HG02973 (cell line): ENCODE data around the gene NOTCH3.

Source experiments
- ATAC-seq: cut with Tn5 transposase; IDR thresholded peaks from one replicate; pipeline ENCODE4 v1.9.1; 2021; ENCODE audit warnings: moderate library complexity; ENCODE audit not compliant: unreplicated experiment

NOTCH3 gene

DNA sequence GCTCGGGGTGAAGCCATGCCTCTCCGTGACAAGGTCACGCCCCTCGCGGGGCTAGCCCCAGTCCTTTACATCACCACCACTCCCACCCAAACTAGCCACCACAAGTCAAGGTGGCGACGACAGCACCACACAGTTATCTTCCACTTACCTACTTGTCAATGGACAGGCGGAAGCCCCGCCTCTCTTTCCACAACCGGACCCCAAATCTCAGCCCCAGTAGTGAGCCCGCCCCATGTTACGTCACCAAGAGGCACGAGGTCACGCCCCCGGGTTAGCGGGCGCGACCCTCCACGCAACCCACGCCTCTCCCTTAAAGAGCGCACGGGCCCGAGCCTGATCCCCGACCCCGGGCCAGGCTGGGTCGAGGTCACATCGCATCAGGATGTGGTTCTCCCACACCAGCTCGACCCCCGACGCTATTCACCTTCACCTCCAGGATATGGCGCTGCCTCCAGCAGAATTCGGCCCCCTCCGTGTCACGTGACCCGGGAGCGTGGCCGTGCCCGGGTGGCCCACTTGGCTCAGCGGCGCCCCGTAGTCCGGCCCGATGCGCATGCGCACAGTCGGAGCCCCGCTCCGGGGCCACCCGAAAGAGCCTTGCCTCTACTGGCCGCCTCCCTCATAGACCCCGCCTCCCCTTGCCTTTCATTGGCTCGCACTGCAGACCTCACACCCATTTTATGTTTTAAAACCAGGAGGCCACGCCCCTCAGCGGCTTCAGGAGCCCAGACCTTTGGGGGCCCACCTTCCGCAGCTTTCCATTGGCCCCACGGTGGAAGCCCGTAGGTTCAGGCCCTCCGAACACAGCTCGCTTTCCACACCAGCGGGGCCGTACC lies 75.3 kb downstream of the NOTCH3 start:
- peak; percentile 79 for ATAC-seq

DNA sequence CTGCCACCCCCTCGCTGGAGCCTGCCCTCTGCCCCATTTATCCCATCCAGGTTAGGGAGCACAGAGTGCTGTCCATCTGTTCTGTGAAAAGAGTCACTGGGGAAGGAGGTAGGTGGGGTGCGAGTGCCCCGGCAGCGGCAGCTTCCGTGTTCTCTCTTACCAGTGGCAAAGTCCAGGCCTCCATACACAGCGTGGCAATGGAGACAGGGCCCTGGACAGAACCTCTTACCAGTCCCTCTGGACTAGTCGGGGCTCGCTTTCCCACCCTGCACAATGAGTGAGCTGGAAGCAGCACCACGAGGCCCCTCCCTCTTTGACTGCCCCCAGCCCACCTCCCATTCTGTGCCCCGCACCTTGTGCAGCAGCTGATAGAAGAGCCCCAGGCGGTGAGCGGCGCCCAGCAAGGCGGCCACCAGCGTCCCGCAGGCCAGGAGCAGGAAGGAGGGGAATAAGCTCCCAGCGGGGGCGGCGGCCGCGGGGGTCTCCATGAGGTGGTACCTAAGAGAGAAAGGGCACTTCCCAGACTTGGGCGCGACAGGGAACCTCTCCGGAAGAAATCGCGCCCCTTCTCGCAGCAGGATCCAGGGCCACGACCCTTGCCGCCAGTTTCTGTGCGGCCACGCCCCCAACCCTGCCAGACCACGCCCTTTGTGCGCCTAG lies 76.1 kb downstream of the NOTCH3 start:
- no peak for ATAC-seq

DNA sequence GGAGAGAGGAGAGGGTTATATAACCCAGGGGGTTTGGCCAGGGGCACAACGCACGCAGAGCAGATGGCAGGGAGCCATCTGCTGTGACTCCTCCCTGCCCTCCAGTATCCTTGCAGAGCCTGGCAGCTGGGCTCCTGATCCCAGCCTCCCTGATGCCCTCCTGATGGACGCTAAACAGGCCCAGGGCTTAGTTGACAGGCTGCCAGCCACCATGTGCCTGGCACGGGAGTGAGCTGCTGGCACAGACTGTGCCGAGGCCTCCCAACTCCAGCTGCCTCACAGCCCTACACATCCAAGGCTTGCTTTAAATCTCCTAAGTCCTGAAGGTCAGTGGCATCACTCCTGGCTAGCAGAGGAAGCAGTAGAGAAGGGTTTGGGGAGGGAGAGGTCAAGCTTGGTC lies 76.9 kb downstream of the NOTCH3 start:
- ATAC-seq, result no peak

DNA sequence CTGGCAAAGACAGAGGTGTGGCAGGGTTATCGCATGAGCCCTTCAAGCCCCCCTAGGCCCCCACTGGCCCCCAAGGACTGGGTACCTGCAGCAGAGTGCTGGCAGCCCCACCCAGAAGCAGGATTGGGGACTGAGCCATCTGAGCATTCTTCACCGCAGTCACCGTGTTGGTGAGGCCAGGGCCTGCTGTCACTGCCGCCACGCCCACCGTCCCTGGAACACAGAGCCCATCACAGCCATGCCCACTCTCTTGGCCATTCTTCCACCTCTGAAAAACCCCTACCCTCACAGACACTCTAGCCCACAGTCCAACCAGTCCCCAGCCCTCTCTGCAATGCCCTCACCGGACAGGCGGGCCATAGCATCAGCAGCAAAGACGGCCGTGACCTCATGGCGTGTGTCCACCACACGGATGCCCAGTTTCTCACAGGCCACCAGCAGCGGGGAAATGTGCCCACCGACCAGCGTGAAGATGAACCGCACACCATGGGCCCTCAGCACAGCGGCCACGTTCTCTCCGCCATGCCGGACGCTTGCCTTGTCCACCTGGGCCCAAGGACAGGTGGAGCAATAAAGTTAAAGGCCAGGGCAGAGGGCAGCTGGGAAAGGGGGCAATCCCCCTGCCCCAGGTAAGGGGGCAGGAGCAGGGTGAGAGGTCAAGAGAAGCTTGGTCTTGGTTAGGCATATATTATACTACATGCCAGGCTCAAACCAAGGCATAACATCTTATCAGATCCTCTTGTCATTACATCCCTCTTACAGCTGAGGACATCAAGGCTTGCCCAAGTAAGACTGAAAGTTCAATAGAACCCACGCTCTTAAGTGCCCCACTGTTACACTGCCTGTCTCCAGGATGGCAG lies 77.5 kb downstream of the NOTCH3 start:
- no peak for ATAC-seq

DNA sequence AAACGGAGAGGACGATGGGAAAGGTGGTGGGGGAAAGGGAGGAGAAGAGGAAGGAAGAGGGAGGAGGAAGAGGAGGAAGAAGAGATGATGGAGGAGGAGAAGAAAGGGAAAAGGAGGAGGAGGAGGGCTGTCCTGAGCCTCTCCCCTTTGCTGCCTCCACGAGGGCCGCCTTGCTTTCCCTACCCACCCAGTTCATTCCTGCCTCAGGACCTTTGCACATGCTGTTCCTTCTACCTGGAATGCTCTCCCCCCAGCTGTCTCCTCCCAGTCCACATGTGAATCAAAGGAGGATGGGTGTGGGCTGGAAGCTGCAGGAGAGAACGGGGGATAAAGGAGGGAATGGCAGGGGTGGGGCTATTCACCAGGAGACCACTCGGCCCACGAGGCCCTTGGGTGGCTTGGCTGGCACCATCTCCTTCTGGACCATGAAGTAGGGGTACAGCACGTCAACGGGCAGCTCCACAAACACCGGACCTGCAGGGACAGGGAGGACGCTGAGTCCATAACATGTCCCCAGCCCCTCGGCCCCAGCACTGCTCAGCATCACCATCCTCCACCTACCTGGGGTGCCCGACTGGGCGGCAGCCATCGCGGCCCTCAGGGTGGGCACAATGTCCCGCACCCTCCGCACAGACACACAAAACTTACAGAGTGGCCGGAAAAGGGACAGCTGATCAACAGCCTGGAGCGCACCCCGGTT lies 78.3 kb downstream of the NOTCH3 start:
- no peak for ATAC-seq

DNA sequence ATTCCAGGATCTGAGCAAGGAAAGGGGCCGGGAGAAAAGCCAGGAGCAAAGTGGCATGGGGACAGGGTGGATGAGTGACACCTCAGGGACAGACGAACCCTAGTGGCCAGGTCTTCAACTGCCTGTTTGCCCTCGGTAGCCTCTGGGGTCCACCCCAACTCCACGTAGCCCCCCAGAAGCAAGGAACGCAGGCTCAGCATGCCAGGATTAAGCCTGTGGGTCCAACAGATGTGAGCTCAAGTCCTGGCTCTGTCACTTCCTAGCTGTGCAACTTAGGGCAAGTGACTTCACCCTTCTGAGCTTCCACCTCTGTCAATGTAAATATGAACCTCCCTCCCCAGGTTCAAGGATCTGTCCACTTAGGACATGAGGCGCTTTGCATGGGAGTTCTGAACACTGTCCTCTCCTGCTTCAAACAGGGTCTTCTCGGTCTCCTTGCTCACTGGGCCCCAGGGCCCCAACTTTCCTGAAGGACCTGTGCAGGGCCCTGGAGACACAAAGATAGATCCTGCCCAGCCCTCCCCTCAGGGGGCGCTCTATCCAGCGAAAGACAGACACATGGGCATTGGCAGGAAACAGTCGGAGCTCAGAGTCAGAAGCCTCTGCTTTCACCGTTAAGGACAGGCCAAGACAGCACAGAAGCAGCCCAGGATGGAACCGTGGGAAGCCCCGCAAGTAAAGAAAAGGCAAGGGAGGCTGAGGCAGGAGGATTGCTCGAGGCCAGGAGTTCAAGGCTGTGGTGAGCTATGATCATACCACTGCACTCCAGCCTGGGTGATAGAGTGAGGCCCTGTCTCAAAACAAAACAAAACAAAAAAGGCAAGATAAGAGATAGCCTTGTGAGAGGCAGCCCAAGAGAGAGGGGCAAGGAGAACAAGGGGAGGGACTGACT lies 80.4 kb downstream of the NOTCH3 start:
- no peak for ATAC-seq

DNA sequence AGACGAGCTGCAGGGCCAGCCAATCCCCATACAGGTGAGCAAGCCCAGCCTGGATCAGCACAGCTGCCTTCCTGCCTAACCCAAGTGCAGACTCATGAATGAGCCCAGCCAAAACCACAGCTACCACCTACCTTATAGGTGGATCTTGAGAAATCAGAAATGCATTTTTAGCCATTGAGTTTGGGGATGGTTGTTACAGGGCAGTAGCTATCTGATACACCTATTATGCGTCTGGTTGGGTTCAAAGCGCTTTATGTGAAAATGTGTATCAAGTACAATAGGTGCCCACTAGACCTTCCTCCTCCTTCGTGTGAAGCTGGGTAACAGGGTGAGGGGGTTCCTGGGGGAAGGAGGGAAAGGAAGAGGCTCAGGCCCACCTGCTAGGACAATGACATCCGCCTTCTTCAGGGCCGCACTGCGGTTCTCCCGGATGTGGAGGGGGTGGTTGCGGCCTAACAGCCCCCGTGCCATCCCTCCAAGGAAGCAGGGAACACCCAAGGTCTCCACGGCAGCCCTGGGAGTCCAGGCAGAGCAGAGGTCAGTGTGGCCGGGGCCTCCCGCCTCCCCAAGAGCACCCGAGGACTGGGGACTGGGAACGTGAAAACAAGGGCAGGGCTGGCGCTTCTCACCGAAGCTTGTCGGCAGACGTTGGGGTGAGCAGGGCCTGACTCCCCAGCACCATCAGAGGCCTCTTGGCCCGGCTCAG lies 81.9 kb downstream of the NOTCH3 start:
- ATAC-seq, result no peak

DNA sequence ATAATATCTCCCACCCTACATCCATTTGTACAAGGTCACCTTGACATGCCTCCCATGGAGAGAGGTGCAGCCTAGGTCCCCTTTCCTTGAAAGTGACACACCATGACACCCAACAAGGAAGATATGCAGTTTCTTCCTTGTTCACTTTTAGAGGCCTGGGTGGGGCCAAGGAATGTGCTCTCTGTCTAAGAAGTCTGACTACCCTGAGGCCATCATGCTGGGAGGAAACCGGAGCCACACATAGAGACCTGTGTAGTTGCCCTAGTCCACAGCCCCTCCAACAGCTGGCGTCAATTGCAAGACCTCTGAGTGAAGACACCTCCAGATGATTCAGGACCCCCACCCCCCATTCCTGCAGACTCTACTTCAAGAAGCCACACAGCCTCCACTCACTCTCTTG lies 82.5 kb downstream of the NOTCH3 start:
- no peak for ATAC-seq

DNA sequence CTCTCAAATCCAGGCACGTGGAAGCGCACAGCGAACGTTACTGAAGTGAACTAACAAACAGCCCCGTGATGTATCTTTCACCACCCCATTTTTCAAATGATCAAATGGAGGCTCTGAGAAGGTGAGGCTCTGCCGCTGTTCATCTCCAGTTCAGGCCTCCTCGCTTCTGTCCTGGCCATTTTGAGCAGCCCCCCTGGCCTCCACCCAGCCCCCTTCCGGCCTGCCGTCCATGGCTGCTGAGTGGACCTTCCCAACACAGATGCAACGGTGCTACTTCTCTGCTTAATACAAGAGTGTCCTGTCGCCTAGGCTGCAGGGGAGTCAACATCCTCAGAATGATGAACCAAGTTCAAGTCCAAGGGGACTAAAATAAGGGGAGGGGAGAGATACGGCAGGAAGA lies 83.9 kb downstream of the NOTCH3 start:
- ATAC-seq, result no peak

DNA sequence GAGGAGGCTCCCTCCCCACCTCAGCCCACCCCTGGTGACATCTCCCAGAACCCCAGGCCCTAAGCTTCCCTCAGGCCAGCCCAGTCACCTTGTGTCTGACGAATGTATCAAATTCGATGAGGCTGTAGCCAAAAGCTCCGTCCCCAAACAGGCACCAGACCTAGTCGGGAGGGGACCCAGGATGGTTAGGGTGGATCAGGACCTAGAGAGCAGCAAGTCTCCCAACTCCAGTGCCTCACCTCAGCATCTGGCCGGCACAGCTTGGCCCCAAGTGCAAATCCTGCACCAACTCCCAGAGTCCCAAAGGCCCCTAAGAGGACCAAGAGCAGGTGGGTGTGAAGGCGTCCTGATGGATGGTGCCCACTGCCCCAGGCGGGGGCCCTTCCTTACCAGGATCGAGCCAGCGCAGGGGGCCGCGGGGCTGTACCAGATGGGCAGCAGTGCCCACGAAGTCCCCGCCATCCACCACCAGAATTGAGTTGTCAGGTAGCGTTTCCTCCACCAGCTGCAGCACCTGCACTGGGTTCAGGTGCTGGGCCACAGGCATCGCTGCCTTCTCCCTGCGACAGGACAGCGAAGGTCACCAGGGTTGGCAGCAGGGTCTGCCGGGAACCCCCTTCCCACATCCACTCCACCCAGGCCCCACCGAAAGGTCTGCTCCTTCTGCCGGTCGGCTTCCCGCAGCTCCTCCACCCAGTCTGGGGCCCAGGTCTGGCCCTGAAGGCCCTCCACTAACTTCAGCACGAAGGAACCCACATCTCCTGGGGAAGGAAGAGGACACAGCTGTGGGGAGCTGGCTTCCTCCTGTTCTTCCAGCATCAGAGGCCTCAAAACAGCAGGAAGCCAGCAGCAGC lies 84.8 kb downstream of the NOTCH3 start:
- no peak for ATAC-seq

DNA sequence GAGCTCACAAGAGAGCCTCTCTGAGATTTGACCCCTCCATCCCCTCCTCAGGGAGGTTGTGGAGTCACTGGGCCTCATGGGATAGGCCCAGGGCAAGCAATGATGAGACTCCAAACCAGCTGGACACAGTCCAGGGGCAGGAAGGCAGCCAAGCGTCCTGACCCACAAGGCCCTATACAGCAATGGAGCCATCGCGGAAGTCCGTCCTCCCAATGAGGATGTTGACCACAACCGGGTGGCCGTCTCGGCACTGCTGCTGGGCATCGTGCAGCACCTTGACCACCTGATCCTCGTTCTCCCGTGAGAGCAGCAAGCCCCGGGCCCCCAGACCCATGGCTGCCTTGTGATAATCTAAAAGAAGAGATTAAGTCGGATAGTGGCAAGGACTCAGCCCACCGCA lies 85.7 kb downstream of the NOTCH3 start:
- ATAC-seq, result no peak

DNA sequence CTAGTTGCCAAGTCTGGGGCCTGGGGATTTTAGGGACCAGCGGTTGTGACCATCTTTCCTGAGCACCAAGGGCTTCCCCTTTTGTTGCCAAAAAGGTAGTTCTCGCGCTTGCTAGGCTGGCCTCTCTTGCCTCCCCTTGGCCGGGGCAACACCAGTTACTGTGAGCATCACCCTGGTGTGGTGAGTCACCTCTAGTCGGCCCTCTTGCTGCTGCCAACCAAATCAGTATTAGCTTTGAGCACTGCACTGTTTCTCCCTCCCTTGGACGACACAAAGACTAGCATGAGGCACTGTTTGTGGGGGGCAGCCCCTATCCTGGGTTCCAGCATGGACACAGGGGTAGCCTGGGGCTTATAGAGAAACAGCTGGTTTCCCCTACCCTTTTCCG lies 86.6 kb downstream of the NOTCH3 start:
- no peak for ATAC-seq

DNA sequence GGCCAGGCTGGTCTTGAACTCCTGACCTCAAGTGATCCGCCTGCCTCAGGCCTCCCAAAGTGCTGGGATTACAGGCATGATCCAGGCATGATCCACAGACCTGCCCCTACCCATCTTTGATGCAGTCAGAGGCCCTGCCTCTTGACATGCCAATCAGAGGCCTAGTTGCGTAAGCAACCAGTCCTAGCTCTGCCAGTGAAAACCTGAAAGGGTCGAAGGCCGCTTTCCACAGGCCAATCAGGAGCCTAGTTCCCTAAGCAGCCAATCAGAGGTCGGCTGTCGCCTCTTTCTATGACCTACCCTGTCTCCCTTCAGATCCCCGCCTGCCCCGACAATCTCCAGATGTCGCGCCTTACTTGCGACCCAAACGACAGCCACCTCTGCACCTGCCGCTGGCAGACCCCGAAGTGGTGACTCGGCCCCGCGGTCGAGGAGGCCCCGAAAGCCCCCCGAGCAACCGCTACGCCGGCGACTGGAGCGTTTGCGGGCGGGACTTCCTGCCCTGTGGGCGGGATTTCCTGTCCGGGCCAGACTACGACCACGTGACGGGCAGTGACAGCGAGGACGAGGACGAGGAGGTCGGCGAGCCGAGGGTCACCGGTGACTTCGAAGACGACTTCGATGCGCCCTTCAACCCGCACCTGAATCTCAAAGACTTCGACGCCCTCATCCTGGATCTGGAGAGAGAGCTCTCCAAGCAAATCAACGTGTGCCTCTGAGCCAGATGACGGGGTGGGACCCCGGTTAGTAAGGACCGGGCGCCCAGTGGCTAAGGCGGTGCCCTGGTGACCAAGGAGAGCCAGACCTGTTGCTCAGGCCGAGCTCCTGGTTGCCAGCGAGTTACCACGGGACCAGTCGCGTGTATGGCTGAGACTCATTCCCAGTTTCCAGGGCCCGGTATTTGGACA lies 87.3 kb downstream of the NOTCH3 start:
- ATAC-seq, result no peak

DNA sequence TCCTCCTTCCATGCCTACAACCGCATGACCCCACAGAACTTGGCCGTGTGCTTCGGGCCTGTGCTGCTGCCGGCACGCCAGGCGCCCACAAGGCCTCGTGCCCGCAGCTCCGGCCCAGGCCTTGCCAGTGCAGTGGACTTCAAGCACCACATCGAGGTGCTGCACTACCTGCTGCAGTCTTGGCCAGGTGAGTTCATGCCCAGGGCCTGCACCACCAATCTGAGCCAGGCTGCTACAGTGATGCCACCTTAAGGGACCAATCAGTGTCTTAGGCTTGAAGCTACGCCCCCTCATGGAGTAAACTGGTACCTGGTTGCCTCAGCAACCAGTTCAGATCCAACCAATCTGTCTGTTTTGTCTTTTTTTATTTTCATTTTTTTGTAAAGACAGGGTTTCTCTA lies 88.4 kb downstream of the NOTCH3 start:
- ATAC-seq, result no peak

DNA sequence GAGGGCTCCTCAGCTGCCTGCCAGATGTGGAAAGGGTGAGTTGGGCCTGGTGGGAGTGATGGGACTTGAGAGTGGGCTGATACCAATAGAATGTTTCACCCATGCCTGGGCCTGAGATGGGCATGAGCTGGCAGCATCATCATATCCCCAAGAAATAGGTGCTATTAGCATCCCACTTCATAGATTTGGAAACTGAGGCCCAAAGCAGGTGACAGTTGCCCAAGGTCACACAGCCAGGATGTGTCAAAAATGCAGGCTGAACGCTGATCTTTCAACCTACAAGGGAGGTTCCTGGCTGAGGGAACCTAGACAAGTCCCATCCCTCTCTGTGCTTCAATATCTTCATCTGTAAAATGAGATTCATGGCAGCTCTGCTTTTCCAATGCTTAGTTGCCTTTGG lies 89.0 kb downstream of the NOTCH3 start:
- ATAC-seq, result no peak

DNA sequence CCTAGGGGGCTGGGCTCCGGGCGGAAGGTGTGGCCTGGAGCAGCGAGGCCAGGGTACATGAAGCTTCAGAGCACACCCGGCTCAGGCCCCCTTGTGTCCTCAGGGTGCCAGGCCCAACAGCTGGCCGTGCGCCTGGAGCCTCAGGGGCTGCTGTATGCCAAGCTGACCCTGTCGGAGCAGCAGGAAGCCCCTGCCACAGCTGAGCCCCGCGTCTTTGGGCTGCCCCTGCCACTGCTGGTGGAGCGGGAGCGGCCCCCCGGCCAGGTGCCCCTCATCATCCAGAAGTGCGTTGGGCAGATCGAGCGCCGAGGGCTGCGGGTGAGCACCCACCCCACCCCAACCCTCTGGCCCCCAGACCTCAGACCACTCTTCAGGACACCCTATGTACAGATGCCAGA lies 90.4 kb downstream of the NOTCH3 start:
- ATAC-seq, result no peak

DNA sequence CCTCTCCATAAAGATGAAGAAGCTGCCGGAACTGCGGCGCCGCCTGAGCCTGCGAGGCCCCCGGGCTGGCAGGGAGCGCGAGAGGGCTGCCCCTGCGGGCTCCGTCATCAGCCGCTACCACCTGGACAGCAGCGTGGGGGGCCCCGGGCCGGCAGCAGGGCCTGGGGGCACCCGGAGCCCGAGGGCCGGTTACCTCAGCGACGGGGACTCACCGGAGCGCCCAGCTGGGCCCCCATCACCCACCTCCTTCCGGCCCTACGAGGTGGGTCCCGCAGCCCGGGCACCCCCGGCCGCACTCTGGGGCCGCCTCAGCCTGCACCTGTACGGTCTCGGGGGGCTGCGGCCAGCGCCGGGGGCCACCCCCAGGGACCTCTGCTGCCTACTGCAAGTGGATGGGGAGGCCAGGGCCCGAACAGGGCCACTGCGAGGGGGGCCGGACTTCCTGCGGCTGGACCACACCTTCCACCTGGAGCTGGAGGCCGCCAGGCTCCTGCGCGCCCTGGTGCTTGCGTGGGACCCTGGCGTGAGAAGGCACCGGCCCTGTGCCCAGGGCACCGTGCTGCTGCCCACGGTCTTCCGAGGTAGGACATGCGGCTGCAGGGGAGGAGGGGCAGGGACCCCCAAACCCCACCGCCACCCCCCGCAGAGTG lies 90.9 kb downstream of the NOTCH3 start:
- no peak for ATAC-seq
